ENCODE data around the gene NTN5.
"Not testable (repeated sequence)": the region's sequence is repeated elsewhere in the genome, so short reads cannot be mapped to it uniquely, and the experiment has no call there.

NTN5 gene

GRCh38 chr19:48708471-48708870 is 35.7 kb upstream of the NTN5 start:
- no peak overlapping the region for H3K27ac ChIP-seq
- TF ChIP-seq ZFX (IDR thresholded peaks at IDR 0.05; ENCODE audit: borderline replicate concordance) (no peak), CTCF (IDR thresholded peaks at IDR 0.05) (no peak)

DNA sequence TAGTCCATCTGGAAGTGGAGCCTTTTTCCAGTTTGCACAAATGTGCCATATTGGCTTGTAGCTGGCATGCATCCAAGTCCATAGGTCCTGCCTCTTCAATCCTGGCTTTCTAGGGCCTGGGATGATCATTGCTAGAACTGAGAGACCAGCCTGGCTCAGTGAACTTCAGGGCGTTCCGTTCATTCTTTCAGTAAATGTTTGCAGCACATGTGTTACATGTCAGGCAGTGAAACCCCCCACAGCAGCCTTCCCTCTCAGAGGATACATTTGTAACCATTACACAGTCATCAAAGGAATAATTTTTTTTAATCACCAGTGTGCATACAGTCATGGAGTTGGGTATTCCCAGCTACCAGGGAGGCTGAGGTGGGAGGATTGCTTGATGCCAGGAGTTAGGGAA is 32.6 kb upstream of the NTN5 start:
- no peak for TF ChIP-seq CTCF (IDR thresholded peaks at IDR 0.05)
- no peak for TF ChIP-seq ZFX (IDR thresholded peaks at IDR 0.05; ENCODE audit: borderline replicate concordance)
- no peak overlapping the region for H3K27ac ChIP-seq

- TF ChIP-seq CTCF (IDR thresholded peaks at IDR 0.05) (no peak), ZFX (IDR thresholded peaks at IDR 0.05; ENCODE audit: borderline replicate concordance) (no peak)
- H3K27ac ChIP-seq = no peak overlapping the region
These were observed 30.5 kb upstream of the NTN5 start for GRCh38 chr19:48703316-48703715.

- TF ChIP-seq CTCF (IDR thresholded peaks at IDR 0.05) (no peak), ZFX (IDR thresholded peaks at IDR 0.05; ENCODE audit: borderline replicate concordance) (no peak)
- no peak overlapping the region for H3K27ac ChIP-seq
These were observed 29.9 kb upstream of the NTN5 start for GRCh38 chr19:48702701-48703100.

GRCh38 chr19:48698046-48698445 is 25.2 kb upstream of the NTN5 start:
- TF ChIP-seq CTCF (IDR thresholded peaks at IDR 0.05) (no peak), ZFX (IDR thresholded peaks at IDR 0.05; ENCODE audit: borderline replicate concordance) (no peak)
- no peak overlapping the region for H3K27ac ChIP-seq

DNA sequence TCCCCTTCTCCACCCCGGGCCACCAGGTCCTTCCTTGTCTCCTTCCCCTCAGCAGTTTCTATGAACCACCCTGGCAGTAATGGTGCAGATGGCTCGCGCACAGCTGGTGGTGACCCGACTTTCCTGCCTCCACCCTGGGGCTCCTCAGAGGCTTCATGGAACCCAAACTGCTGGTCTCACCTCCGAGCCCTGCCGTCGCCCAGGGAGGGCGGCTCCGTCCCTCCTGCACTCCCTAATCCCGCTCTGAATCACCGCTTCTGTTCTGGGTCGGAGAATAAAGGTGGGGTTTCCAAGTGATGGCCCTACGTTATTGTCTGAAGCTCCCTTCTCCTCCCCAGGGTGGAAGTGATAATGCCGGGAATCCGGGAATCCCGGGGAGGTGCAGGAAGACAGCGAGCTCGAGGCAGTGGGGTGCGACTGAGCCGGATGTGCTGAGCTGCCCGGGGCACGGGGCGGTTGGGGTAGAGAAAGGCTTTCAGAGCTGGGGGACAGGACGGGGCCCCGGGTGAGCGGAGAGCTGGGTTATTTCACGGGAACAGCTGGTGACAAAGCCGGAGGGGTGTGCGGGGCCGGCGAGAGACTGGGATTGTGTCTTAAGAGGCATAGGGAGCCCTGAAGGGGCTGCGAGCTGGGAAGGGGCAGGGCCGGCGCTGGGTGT is 23.7 kb upstream of the NTN5 start:
- TF ChIP-seq CTCF (IDR thresholded peaks at IDR 0.05) (no peak), ZFX (IDR thresholded peaks at IDR 0.05; ENCODE audit: borderline replicate concordance) (no peak)
- H3K27ac ChIP-seq = no peak overlapping the region

- TF ChIP-seq ZFX (IDR thresholded peaks at IDR 0.05; ENCODE audit: borderline replicate concordance) (no peak), CTCF (IDR thresholded peaks at IDR 0.05) (no peak)
- no peak within 1 kb of the TSS for H3K27ac ChIP-seq
These were observed 23.0 kb upstream of the NTN5 start, which contains the start of gene FUT2 for GRCh38 chr19:48695743-48696352. Gene FUT2 (plus strand): TSS chr19:48695971. CDS start chr19:48702957, 6,986 bp downstream.

DNA sequence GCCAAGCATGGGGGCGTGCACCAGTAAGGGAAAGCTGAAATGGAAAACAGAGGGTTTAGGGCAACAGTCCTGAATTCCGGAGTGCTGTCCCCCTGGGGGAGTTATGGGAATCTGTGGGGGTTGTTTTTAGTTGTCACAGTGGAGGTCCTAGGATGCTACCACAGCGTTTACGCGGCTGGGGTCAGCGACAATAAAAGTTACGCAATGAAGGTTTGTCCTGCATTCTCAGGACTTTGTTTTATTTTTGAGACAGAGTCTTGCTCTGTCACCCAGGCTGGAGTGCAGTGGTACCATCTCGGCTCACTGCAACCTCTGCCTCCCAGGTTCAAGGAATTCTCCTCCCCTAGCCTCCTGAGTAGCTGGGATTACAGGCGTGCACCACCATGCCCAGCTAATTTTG is 20.8 kb upstream of the NTN5 start:
- H3K27ac ChIP-seq = not testable (repeated sequence)
